Measurements from ENCODE around the gene ACLY.
A peak's percentile ranks its signal among the peaks of the same experiment; 100 is the strongest.
"Not testable (repeated sequence)": the region's sequence is repeated elsewhere in the genome, so short reads cannot be mapped to it uniquely, and the experiment has no call there.

Gene ACLY

DNA sequence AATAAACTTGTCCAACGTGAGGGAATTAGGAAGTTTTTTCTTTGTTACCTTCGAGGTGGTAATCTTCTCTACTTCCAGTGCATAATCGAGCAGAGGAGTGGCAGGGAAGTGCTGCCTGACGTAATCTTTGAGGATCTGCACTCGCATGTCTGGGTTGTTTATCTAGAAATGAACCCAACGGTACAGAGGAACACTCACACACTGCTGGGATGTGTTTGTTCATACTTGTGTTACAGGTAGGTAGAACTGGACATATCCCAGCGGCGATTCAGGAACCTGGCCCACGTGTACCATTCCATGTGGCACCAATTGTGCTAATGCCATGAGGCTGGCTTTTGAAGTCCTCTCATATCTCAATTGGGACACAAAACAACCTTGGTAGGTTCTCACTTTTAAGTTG lies 49.3 kb downstream of the ACLY start:
- DNase-seq, result no peak

DNA sequence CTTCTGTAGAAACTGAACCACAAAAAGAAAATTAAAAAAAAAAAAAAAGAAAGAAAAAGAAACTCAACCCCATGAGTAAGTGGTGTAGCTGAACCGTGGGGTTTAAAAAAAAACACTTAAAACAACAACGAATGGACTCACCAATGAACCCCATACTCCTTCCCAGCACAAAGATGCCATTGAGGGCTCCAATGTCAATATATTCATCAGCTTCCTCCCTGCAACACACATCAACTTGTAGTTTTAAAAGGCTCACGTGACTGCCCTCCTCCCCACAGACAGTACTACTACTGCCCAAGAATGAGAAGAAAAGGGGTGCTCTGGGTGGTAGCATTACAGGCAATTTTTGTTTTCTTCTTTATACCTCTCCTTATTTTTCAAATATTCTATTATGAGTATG lies 50.2 kb downstream of the ACLY start:
- no peak for DNase-seq

DNA sequence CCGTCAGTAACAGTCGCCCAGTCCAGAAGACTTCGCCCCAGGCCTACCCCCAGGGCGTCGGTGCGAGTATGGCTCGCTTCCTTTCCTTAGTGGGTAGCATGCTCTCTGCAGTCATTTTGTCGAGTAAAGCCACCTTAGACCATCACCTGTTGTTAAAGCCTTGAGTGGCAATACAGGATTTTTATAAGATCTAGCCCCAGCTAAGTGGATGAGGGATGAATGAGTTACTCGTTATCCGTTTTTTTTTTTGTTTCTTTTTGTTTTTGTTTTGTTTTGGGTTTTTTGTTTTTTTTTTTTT lies 53.2 kb downstream of the ACLY start:
- DNase-seq, result no peak

DNA sequence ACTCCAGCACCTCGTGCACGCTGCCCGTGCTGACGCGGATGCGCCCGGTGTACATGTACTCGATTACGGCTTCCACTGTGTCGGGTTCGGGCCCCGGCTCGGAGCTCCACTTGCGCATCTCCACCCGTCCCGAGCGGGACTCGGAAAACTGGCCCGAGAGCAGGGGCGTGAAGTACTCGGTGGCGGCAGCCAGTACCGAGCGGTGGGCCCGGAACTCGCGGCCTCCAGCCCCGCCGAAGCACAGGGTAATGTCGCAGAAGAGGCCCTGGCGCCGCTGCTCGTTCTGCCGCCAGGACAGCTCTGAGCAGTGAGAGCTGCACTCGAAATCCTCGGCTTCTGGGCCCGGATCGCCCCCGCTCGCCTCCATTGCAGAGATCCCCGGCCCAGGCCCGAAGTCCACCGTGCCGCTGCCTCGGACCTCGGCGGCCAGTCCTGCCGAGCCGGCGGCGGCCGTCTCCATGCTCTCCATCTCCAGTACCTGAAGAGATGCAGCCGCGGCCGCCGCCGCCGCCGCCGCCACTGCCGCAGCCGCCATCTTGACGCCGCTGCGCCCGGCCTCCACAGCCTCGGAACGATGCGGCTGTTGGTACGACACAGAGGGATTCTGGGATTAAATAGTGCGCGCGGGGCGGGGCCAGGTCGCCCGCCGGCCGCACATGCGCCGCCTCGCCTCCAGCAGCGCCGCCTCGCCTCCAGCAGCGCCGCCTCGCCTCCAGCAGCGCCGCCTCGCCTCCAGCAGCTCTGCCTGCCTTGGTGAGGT lies 53.7 kb downstream of the ACLY start, which contains the start of gene KLHL11:
TSS of gene KLHL11 (minus strand) at position 588 of the 760 bp plus-strand sequence. CDS start at position 535, 53 bp downstream.
- DNase-seq, result peak; percentile 73

DNA sequence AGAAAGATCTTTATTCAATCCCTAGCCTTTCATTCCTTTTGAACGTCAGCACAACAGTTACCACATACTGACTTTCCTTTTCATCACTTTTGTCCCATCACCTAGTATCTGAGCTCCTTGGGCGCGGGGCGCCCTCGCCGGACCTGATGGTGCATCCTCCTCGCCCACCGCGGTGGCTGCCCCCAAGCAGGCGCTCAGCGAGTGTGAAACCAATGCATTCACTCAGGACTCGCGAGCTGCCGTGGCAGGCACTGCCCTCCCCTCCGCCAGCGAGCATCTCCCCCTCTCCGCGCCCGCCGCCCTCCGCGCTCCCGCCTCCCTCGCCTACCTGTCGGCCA lies 54.3 kb downstream of the ACLY start:
- no peak for DNase-seq

DNA sequence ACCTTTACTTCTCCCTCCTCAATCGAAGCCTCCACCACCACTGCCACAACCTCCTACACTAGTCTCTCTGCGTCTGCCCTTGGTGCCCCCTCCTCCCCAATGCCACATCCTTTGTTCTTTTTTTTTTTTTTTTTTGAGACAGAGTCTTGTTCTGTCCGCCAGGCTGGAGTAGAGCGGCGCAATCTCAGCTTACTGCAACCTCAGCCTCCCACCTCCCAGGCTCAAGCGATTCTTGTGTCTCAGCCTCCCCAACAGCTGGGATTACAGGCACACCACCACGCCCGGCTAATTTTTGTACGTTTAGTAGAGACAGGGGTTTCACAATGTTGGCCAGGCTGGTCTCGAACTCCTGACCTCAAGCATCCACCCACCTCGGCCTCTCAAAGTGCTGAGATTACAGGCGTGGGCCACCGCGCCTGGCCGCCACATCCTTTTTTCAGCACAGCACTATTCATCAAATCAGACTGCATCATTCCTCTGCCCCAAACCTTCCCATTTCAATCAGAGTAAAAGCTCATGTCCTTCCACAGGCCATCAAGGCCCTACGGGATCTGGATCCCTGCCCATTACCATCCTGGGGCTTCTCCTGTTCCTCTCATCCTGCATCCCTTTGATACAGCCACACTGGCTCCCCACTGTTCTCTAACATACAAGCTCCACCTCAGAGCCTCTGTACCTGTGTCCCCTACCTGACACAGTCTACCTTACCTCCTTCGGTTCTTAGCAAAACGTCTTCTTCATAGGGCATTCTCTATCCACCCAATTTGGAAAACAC lies 55.5 kb downstream of the ACLY start:
- no peak for DNase-seq

DNA sequence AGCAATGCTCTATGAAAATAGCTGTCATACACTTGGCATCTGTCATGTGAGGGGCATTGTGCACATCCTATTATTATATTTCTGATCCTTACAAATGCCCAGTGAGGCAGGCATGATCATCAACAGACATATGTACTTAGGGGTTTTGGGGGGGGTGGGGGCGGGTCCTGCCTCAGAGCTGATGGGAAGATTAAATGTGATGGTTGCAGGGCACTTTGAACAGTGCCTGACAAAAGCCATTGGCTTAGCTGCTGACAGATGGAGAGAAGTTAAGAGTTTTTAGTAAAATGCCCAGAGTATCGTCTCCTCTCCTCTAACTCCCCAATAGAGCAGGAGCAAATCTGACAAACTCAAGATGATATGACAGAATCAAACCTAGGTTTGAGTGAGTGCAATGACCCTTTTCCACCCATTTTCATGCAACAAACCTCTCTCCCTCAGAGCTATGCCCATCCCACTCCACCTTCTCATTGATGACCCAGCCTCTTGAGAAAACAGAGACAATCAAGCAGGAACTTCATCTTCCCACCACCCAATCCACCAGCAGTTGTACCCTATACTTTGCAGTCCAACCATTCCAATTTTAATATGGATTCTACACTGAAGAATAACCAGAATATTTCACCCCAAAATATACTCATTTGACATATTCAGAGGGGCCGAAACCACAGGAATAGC lies 58.4 kb downstream of the ACLY start:
- DNase-seq, result no peak

DNA sequence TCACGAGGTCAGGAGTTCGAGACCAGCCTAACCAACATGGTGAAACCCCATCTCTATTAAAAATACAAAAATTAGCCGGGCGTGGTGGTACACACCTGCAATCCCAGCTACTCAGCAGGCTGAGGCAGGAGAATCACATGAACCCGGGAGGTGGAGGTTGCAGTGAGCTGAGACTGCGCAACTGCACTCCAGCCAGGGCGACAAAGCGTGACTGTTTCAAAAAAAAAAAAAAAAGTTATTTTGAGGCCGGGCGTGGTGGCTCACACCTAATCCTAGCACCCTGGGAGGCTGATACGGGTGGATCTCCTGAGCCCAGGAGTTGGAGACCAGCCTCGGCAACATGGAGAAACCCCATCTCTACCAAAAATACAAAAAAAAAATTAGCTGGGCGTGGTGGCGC lies 67.4 kb downstream of the ACLY start:
- DNase-seq, result not testable (repeated sequence)

DNA sequence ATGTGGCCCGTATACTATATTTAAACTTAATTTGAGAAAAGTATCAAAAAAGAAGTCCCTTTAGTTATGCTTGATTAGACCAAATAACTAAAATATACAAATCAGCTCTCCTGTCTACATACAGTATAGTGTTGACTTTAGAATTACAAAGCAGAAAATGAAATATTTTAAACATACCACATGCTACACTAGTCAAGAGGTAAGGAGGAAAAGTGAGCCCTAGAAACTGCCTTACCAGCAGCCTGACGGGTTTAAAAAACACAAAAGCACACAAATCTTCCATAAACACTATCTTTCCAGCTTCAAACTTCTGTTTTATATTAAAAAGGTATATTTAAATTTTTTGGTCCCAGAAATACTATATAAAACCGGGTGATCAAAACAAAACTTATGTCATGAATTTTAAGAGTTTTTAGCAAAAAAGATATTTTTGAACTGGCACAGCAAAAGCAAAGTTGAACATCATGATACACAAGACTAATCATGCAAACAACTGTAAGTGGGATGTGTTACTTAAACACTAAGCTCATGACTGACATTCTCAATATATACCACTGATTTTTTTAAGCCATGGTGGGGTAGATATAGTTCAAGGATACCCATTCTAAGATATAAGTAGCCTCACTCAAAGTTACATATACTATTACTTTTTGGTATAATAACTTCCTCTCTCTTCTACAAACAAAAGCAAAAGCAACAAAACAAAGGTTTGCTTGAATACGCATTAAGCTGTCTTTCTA lies 69.3 kb downstream of the ACLY start:
- no peak for DNase-seq

DNA sequence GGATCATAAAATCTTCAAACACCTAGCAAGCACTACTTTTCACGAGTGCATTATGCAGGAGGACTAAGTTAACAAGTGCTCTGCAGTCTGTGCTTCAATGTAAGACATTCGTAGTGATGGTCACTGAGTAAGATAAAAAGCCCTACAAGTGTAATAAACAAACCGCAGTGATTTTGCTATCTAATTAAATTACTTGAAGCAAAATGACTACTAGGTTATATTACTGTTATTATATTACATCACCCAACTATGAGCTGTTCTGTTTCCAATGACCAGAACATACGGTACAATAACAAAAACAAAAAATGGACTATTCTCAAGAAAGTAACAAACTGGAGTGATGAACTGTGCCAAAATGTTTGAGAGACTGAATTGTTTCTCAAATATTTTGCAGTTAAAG lies 70.0 kb downstream of the ACLY start:
- DNase-seq, result no peak

DNA sequence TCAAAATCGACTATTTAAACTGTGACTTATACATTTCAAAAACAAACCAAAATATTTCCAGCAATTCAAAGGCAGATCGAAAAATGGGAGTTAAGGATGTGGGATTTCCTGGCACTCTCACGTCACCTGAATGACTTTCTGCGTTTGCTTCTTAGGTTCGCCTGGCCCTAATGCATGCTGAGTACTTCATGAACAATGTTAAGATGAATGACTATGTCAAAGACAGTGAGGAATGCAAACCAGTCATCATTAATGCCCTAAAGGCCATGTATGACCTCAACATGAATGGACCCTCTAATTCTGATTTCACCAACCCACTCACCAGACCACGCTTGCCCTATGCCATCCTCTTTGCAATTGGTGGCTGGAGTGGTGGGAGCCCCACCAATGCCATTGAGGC lies 73.8 kb downstream of the ACLY start:
- no peak for DNase-seq

DNA sequence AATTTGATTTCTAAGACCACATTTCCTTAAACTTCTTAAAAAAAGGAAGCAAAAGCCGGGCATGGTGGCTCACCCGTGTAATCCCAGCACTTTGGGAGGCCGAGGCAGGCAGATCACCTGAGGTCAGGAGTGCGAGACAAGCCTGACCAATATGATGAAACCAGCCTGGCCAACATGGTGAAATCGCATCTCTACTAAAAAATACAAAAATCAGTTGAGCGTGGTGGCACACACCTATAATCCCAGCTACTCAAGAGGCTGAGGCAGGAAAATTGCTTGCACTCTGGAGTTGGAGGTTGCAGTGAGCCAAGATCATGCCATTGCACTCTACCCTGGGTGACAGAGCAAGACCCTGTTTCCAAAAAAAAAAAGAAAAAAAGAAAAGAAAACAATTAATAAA lies 78.0 kb downstream of the ACLY start:
- not testable (repeated sequence) for DNase-seq

DNA sequence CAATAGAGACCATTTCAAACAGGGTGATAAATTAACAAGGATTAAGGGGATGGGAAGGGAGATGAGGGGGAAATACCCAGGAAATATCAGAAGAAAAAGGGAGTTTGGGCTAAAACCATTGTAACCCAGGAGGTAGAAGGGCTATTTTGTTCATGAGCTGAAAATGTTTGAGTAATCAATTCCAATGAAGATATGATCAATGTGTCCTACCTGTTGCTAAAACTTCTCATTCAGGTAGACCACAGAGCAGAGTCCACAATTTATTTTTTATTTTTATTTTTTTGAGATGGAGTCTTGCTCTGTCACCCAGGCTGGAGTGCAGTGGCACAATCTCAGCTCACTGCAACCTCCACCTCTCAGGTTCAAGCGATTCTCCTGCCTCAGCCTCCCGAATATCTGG lies 79.3 kb downstream of the ACLY start:
- DNase-seq, result not testable (repeated sequence)

DNA sequence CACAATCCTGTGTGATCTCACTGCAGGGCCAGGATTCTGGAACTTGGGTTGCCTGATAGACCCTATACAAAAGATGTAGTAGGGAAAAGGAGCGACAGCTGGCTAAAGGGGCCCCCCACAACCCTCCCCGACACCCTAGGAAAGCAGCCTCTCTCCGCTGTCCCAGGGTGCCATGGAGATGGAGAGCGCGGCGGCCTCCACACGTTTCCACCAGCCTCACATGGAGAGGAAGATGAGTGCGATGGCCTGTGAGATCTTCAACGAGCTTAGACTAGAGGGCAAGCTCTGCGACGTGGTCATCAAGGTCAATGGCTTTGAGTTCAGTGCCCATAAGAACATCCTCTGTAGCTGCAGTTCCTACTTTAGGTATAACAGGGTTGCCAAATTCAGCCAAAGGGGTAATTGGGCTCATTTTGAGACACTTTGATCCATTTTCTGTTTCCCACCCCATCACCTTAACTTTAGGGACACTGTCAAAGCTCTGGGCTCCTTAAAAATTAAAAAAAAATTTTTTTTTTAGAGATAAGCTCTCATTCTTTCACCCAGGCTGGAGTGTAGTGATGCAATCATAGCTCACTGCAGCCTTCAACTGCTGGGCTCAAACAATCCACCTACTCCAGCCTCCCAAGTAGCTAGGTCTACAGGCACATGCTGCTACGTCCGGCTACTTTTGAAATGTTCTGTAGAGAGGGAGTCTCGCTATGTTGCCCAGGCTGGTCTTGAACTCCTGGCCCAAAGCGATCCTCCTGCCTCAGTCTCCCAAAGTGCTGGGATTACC lies 80.8 kb downstream of the ACLY start, which contains the start of gene KLHL10:
TSS of gene KLHL10 (plus strand) at position 65 of the 778 bp plus-strand sequence. CDS start at position 173, 108 bp downstream.
- no peak for DNase-seq

DNA sequence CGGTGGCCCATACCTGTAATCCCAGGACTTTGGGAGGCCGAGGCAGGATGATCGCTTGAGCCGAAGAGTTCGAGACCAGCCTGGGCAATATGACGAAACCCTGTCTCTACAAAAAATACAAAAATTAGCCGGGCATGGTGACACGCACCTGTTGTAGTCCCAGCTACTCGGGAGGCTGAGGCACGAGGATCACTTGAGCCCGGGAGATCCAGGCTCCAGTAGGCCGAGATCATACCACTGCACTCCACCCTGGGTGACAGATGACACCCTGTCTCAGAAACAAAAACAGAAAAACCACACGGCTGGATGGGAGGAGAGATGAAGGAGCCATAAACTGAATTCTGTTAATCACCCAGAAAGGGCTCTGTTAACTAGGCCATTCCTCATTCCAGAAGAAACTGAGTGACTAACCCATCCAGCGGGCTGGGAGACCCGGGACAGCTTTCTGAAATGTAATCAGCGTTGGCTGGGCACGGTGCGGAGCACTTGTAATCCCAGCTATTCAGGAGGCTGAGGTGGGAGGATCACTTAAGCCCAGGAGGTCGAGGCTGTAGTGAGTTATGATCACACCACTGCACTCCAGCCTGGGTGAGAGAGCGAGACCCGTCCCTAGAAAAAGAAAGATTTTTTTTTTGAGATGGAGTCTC lies 82.1 kb downstream of the ACLY start:
- no peak for DNase-seq

DNA sequence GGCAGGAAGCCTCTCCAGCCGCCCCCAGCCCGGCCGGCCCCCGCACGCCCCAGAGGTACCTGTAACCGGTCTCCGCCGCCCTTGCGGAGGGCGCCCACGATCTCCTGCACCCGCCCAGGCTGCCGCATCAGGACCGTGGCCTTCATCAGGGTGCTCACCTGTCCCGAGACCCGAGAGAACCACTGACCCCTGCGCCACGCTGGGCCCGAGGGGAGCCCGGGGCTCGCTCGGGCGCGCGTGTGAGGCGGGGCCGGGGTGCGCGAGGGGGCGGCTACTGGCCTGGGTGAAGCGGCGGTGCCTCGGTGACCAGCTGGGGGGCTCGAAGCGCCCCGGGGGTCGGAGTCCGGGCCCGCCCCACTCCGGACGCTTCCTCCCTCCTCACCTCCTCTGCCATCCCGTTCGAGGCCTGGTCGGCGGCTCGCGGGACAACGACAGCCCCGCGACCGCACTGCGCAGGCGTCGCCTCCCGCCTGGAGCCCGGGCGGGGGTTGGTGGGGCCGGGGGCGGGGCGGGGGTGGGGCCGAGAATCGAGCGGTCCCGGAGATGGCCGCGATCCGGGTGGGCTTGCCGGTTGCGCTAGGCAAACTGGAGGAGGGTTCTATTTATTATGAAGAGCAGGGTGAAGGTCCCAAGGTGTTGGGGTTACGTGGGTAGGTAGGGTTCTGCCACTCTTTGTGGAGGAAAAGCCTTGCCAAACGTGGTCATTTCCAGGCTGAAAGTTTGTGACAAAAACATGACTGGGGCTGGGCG lies 82.8 kb downstream of the ACLY start, which contains the start of gene NT5C3B:
TSS of gene NT5C3B (minus strand) at position 433 of the 750 bp plus-strand sequence. CDS start at position 394, 39 bp downstream.
- DNase-seq, result no peak

DNA sequence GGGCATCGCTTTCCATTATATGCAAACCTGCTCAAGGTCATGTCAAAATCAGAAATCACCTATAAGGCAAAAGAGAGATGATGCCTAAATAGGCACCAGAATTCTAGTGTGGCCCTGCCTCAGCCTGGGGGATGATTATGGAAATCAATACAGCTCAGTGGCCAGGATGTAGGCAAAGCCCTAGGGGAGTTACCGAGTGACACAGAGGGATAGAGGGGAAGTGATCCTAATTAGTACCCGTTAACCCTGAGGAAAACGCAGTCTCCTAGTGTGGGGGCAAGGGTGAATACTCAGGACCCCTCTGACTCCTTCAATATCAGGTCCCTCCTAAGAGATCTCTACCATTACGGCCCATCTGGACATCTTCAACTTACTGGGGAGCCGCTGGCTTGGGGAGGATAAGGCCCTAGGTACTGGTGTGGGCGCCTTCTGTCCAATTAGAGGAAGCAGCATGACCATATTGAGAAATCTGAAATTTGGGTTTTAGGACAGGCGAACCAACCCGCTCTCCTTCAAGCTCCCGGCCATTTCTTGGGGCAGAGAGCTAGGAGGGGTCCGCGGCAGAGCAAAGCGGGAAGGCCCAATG lies 83.4 kb downstream of the ACLY start:
- DNase-seq, result no peak

DNA sequence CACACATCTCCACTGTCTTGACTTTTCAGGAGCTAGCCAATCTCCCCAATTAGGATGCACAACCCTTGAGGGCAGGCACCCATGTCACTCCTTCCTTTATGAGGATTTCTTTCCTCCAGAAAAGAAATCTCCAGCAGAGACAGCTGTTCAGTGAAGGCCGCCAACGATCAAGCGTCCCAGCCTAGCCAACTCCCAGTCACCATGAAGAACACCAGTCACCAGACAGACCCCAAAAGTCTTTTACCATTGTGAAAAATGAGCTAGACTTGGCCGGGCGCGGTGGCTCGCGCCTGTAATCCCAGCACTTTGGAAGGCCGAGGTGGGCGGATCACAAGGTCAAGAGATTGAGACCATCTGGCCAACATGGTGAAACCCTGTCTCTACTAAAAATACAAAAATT lies 88.8 kb downstream of the ACLY start:
- not testable (repeated sequence) for DNase-seq

DNA sequence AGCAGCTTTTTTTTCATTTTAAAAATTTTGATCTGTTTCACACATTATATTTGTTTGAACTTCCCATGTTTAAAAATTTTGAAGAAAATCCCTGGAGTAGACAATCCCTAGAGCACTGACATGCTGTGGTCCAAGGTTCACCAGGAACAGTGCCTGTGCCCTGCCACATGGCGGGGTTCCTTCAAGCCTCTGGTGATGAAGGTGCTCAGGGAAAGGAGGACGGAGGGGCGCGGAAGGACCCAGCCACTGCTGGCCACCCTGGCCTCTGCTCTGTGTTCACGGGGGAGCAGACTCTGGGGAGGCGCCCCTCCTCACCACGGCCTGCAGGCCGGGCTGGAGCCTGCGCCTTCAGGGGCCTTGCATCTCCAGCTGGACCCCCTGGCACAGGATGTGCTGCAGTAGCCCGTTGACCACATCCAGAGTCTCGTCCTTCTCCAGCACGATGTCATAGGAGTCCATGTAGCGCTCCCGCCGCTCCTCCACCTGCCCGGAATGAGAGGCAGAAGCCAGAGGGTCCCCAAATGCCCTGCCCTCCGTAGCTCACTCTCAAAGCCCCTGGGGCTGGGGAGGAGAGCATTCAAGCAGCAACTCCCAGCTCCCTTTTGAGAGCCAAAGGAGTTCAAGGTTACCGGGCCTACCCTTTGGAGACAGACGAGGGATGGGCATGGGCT lies 93.4 kb downstream of the ACLY start:
- DNase-seq, result no peak

DNA sequence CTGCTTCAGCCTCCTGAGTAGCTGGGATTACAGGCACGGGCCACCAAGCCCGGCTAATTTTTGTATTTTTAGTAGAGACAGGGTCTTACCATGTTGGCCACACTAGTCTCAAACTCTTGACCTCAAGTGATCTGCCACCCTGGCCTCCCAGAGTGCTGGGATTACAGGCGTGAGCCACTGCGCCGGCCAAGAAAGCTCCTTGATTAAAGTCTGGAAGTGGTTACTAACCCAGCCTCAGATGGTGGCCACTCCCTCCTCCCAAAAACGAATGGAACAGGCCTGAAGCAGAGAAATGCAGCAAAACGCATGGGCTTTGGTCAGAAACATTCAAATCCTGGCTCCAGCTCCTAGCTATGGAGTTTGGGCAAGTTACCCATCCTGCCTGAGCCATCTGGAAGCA lies 94.7 kb downstream of the ACLY start:
- no peak for DNase-seq

Data from NCI-H526 treated with DMSO at 0.1 percent for 48 hours (cell line).